SK-N-SH treated with all-trans-retinoic acid at 6 μM for 48 hours (cell line): ENCODE data around the gene PTPN7.

Experiments
- ATAC-seq: fragments of 200-7000 bp; cut with Tn5 transposase; 3 replicates; pipeline ENCODE4 v1.9.1; 2020; ENCODE audit warnings: mild to moderate bottlenecking, moderate library complexity
- ARNTL ChIP-seq: fragments of 450-650 bp; formaldehyde crosslinking; IDR thresholded peaks from 2 replicates; pipeline ENCODE4 v1.5.0; 2020; ENCODE audit warnings: low read depth, mild to moderate bottlenecking, moderate library complexity, borderline replicate concordance
- BACH2 ChIP-seq: fragments of 250-450 bp; sonication (Bioruptor Pico); IDR thresholded peaks from 2 replicates; pipeline ENCODE4 v1.9.0; 2021; ENCODE audit warnings: mild to moderate bottlenecking, borderline replicate concordance
- CSDC2 ChIP-seq: fragments of 250-450 bp; sonication (Bioruptor Pico); IDR thresholded peaks from 2 replicates; pipeline ENCODE4 v1.5.0; 2020; ENCODE audit warnings: mild to moderate bottlenecking, moderate library complexity
- ESRRG ChIP-seq: fragments of 250-450 bp; sonication (Bioruptor Pico); IDR thresholded peaks from 2 replicates; pipeline ENCODE4 v1.6.1; 2021; ENCODE audit warnings: mild to moderate bottlenecking
- GLIS3 ChIP-seq: fragments of 250-450 bp; sonication (Bioruptor Pico); IDR thresholded peaks from 2 replicates; pipeline ENCODE4 v1.5.0; 2020; ENCODE audit warnings: mild to moderate bottlenecking, moderate library complexity
- ISL1 ChIP-seq: fragments of 250-450 bp; sonication (Bioruptor Pico); IDR thresholded peaks from 2 replicates; pipeline ENCODE4 v2.1.2; 2022; ENCODE audit warnings: mild to moderate bottlenecking, moderate library complexity
- OSR1 ChIP-seq: fragments of 250-450 bp; sonication (Bioruptor Pico); IDR thresholded peaks from 2 replicates; pipeline ENCODE4 v1.8.0; 2022; ENCODE audit warnings: moderate library complexity, mild to moderate bottlenecking, inconsistent platforms
- PPARA ChIP-seq: fragments of 250-450 bp; sonication (Bioruptor Pico); IDR thresholded peaks from 2 replicates; pipeline ENCODE4 v1.5.0; 2020; ENCODE audit warnings: mild to moderate bottlenecking, borderline replicate concordance
- RARB ChIP-seq: fragments of 250-450 bp; sonication (Bioruptor Pico); IDR thresholded peaks from 2 replicates; pipeline ENCODE4 v1.8.0; 2021; ENCODE audit warnings: mild to moderate bottlenecking, moderate library complexity
- SNAI2 ChIP-seq: fragments of 250-450 bp; sonication (Bioruptor Pico); IDR thresholded peaks from 2 replicates; pipeline ENCODE4 v1.5.0; 2020; ENCODE audit warnings: mild to moderate bottlenecking, moderate library complexity
- TCF4 ChIP-seq: fragments of 250-450 bp; sonication (Bioruptor Pico); IDR thresholded peaks from 2 replicates; pipeline ENCODE4 v1.8.0; 2021; ENCODE audit warnings: mild to moderate bottlenecking, moderate library complexity, borderline replicate concordance
- TOX ChIP-seq: fragments of 250-450 bp; sonication (Bioruptor Pico); IDR thresholded peaks from 2 replicates; pipeline ENCODE4 v1.8.0; 2021; ENCODE audit warnings: mild to moderate bottlenecking, moderate library complexity, borderline replicate concordance
- ZC3H10 ChIP-seq: fragments of 250-450 bp; sonication (Bioruptor Pico); IDR thresholded peaks from 2 replicates; pipeline ENCODE4 v1.5.1; 2021; ENCODE audit warnings: mild to moderate bottlenecking, moderate library complexity
- ZFP30 ChIP-seq: fragments of 450-650 bp; formaldehyde crosslinking; IDR thresholded peaks from 2 replicates; pipeline ENCODE4 v1.5.0; 2022; ENCODE audit warnings: mild to moderate bottlenecking, moderate library complexity
- ZNF70 ChIP-seq: fragments of 450-650 bp; formaldehyde crosslinking; IDR thresholded peaks from 2 replicates; pipeline ENCODE4 v1.5.0; 2020; ENCODE audit warnings: mild to moderate bottlenecking, moderate library complexity
- ZNF8 ChIP-seq: fragments of 450-650 bp; formaldehyde crosslinking; IDR thresholded peaks from 2 replicates; pipeline ENCODE4 v1.5.0; 2020; ENCODE audit warnings: mild to moderate bottlenecking, moderate library complexity
- TF ChIP-seq, protein P1 (sequence below): fragments of 250-450 bp; sonication (Bioruptor Pico); IDR thresholded peaks from 2 replicates; pipeline ENCODE4 v1.5.1; 2021; ENCODE audit warnings: mild to moderate bottlenecking, moderate library complexity
- TF ChIP-seq, protein P2 (sequence below): fragments of 250-450 bp; sonication (Bioruptor Pico); IDR thresholded peaks from 2 replicates; pipeline ENCODE4 v1.5.0; 2020; ENCODE audit warnings: mild to moderate bottlenecking, moderate library complexity
- TF ChIP-seq, protein P3 (sequence below): fragments of 250-450 bp; sonication (Bioruptor Pico); IDR thresholded peaks from 2 replicates; pipeline ENCODE4 v1.8.0; 2020; ENCODE audit warnings: mild to moderate bottlenecking, moderate library complexity, borderline replicate concordance

The PTPN7 gene

DNA sequence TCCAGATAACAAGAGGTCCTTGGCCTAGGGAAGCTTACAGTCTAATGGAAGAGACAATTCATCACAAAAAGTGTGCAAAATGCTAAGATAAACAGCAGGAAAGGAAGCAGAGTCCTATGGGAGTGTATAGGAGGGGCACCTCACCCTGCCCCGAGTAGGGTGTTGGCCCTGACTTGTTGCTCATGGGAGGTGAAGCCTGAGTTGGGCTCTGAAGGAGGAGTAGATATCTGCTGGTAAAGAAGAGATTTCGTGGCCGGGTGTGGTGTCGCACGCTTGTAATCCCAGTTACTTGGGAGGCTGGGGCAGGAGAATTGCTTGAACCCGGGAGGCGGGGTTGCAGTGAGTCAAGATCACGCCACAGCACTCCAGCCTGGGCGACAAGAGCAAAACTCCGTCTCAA is 56.3 kb downstream of the PTPN7 start (continued):
- TF ChIP-seq TCF4 (no peak), CSDC2 (CRISPR knock-in tag) (no peak)
- TF ChIP-seq, protein P1, sequence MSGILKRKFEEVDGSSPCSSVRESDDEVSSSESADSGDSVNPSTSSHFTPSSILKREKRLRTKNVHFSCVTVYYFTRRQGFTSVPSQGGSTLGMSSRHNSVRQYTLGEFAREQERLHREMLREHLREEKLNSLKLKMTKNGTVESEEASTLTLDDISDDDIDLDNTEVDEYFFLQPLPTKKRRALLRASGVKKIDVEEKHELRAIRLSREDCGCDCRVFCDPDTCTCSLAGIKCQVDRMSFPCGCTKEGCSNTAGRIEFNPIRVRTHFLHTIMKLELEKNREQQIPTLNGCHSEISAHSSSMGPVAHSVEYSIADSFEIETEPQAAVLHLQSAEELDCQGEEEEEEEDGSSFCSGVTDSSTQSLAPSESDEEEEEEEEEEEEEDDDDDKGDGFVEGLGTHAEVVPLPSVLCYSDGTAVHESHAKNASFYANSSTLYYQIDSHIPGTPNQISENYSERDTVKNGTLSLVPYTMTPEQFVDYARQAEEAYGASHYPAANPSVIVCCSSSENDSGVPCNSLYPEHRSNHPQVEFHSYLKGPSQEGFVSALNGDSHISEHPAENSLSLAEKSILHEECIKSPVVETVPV (CRISPR knock-in tag), result no peak

DNA sequence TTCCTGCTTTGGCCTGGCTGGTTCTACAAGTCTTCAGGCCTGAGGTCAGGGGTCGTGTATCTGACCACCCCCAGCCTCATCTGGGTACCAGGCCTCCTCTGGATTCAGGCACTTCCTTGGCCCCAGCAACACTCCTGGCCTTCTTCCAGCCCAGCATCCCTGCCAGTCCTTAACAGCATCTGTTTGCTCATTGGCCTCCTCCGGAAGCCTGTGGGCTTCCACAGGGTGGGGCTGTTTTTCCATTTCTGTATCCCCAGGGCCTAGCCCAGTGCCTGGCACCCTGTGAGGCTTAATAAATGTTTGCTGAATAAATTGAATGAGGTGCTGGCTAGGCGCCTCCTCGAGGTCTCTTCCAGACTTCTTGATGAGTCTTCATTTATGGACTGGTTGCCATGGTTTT is 59.2 kb downstream of the PTPN7 start:
- ATAC-seq, result peak; percentile 17; the same call in 1 of the 3 replicates

More for the DNA sequence above, 59.2 kb downstream of the PTPN7 start:
- TF ChIP-seq ESRRG (CRISPR knock-in tag) (no peak), RARB (CRISPR knock-in tag) (no peak), ARNTL (CRISPR knock-in tag) (no peak), OSR1 (CRISPR knock-in tag) (no peak), BACH2 (CRISPR knock-in tag) (no peak), TCF4 (no peak), PPARA (no peak), ZC3H10 (CRISPR knock-in tag) (no peak), SNAI2 (CRISPR knock-in tag) (no peak), ZNF70 (CRISPR knock-in tag) (no peak), ZNF8 (CRISPR knock-in tag) (no peak), TOX (CRISPR knock-in tag) (no peak), GLIS3 (no peak), ISL1 (CRISPR knock-in tag) (no peak), ZFP30 (no peak)
- TF ChIP-seq, protein P2, sequence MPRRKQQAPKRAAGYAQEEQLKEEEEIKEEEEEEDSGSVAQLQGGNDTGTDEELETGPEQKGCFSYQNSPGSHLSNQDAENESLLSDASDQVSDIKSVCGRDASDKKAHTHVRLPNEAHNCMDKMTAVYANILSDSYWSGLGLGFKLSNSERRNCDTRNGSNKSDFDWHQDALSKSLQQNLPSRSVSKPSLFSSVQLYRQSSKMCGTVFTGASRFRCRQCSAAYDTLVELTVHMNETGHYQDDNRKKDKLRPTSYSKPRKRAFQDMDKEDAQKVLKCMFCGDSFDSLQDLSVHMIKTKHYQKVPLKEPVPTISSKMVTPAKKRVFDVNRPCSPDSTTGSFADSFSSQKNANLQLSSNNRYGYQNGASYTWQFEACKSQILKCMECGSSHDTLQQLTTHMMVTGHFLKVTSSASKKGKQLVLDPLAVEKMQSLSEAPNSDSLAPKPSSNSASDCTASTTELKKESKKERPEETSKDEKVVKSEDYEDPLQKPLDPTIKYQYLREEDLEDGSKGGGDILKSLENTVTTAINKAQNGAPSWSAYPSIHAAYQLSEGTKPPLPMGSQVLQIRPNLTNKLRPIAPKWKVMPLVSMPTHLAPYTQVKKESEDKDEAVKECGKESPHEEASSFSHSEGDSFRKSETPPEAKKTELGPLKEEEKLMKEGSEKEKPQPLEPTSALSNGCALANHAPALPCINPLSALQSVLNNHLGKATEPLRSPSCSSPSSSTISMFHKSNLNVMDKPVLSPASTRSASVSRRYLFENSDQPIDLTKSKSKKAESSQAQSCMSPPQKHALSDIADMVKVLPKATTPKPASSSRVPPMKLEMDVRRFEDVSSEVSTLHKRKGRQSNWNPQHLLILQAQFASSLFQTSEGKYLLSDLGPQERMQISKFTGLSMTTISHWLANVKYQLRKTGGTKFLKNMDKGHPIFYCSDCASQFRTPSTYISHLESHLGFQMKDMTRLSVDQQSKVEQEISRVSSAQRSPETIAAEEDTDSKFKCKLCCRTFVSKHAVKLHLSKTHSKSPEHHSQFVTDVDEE (CRISPR knock-in tag), result no peak
- TF ChIP-seq, protein P1 (CRISPR knock-in tag), result no peak
- TF ChIP-seq, protein P3, sequence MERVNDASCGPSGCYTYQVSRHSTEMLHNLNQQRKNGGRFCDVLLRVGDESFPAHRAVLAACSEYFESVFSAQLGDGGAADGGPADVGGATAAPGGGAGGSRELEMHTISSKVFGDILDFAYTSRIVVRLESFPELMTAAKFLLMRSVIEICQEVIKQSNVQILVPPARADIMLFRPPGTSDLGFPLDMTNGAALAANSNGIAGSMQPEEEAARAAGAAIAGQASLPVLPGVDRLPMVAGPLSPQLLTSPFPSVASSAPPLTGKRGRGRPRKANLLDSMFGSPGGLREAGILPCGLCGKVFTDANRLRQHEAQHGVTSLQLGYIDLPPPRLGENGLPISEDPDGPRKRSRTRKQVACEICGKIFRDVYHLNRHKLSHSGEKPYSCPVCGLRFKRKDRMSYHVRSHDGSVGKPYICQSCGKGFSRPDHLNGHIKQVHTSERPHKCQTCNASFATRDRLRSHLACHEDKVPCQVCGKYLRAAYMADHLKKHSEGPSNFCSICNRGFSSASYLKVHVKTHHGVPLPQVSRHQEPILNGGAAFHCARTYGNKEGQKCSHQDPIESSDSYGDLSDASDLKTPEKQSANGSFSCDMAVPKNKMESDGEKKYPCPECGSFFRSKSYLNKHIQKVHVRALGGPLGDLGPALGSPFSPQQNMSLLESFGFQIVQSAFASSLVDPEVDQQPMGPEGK, result no peak
